Neuron (in vitro differentiated cells): ENCODE measurements around the gene TMIGD3.

Source experiments
- H2AFZ ChIP-seq: one replicate; pipeline ENCODE4 v1.6.1; 2013; ENCODE audit warnings: low read depth, mild to moderate bottlenecking, inconsistent platforms, low read length, moderate library complexity
- H3K27me3 ChIP-seq: one replicate; pipeline ENCODE4 v1.6.1; 2013; ENCODE audit warnings: low read length; ENCODE audit not compliant: insufficient read depth
- H3K36me3 ChIP-seq: one replicate; pipeline ENCODE4 v1.6.1; 2013; ENCODE audit warnings: low read length; ENCODE audit not compliant: insufficient read depth
- H3K4me1 ChIP-seq: one replicate; pipeline ENCODE4 v1.6.1; 2013; ENCODE audit warnings: low read length; ENCODE audit not compliant: insufficient read depth
- H3K4me3 ChIP-seq: 2 replicates; pipeline ENCODE4 v1.5.1; 2013; ENCODE audit warnings: mild to moderate bottlenecking, low read length, moderate library complexity
- H3K9me3 ChIP-seq: one replicate; pipeline ENCODE4 v1.6.1; 2013; ENCODE audit warnings: low read length

The TMIGD3 gene

GRCh38 chr1:111463029-111463683, 40.3 kb downstream of the TMIGD3 start:
- peaks cover 48% of the 10 kb centered on the region for H3K36me3 ChIP-seq
- H3K4me1 ChIP-seq: no peaks in the 10 kb centered on the region
- no peak overlapping the region for H3K4me3 ChIP-seq
- no peaks in the 10 kb centered on the region for H3K9me3 ChIP-seq
- H2AFZ ChIP-seq: no peak overlapping the region
- H3K27me3 ChIP-seq: no peaks in the 10 kb centered on the region

- peaks cover 53% of the 10 kb centered on the region for H3K36me3 ChIP-seq
Measured at GRCh38 chr1:111462370-111463028, 40.9 kb downstream of the TMIGD3 start.

GRCh38 chr1:111461765-111462164, 41.7 kb downstream of the TMIGD3 start:
- Histone ChIP-seq H3K36me3 (peaks cover 59% of the 10 kb centered on the region), H3K9me3 (no peaks in the 10 kb centered on the region), H2AFZ (no peak overlapping the region), H3K4me1 (no peaks in the 10 kb centered on the region), H3K27me3 (no peaks in the 10 kb centered on the region), H3K4me3 (no peak overlapping the region)

More at GRCh38 chr1:111462370-111463028, 40.9 kb downstream of the TMIGD3 start:
- Histone ChIP-seq H3K4me3 (no peak overlapping the region), H3K4me1 (no peaks in the 10 kb centered on the region), H3K9me3 (no peaks in the 10 kb centered on the region), H2AFZ (no peak overlapping the region), H3K27me3 (no peaks in the 10 kb centered on the region)

- Histone ChIP-seq H3K9me3 (no peaks in the 10 kb centered on the region), H3K4me1 (peaks cover 6% of the 10 kb centered on the region), H3K36me3 (peaks cover 87% of the 10 kb centered on the region), H3K27me3 (no peaks in the 10 kb centered on the region), H3K4me3 (no peak overlapping the region), H2AFZ (no peak overlapping the region)
Measured at GRCh38 chr1:111455642-111456031, 47.8 kb downstream of the TMIGD3 start.

GRCh38 chr1:111454859-111455641, 48.4 kb downstream of the TMIGD3 start:
- H3K36me3 ChIP-seq: peaks cover 84% of the 10 kb centered on the region
- H3K9me3 ChIP-seq: no peaks in the 10 kb centered on the region
- H3K4me1 ChIP-seq: peaks cover 11% of the 10 kb centered on the region
- H3K4me3 ChIP-seq: no peak overlapping the region
- H2AFZ ChIP-seq: no peak overlapping the region
- no peaks in the 10 kb centered on the region for H3K27me3 ChIP-seq

- Histone ChIP-seq H3K4me3 (no peak overlapping the region), H3K27me3 (no peaks in the 10 kb centered on the region), H3K9me3 (no peaks in the 10 kb centered on the region), H2AFZ (no peak overlapping the region), H3K4me1 (peaks cover 11% of the 10 kb centered on the region), H3K36me3 (peaks cover 72% of the 10 kb centered on the region)
Measured at GRCh38 chr1:111453706-111454105, 49.7 kb downstream of the TMIGD3 start.

GRCh38 chr1:111452581-111452980, 50.9 kb downstream of the TMIGD3 start:
- H3K9me3 ChIP-seq: no peaks in the 10 kb centered on the region
- H3K36me3 ChIP-seq: peaks cover 60% of the 10 kb centered on the region
- no peaks in the 10 kb centered on the region for H3K27me3 ChIP-seq
- peaks cover 20% of the 10 kb centered on the region for H3K4me1 ChIP-seq
- no peak overlapping the region for H3K4me3 ChIP-seq
- H2AFZ ChIP-seq: no peak overlapping the region

- Histone ChIP-seq H3K9me3 (no peaks in the 10 kb centered on the region), H3K27me3 (no peaks in the 10 kb centered on the region), H3K4me1 (peaks cover 23% of the 10 kb centered on the region), H3K4me3 (peak overlapping the region; percentile 95), H2AFZ (no peak overlapping the region), H3K36me3 (peaks cover 46% of the 10 kb centered on the region)
Measured at GRCh38 chr1:111450185-111450584, 53.2 kb downstream of the TMIGD3 start.

GRCh38 chr1:111449703-111450017, 53.8 kb downstream of the TMIGD3 start:
- peak overlapping the region; percentile 60 for H2AFZ ChIP-seq
- peak overlapping the region; percentile 95 for H3K4me3 ChIP-seq
- peaks cover 45% of the 10 kb centered on the region for H3K36me3 ChIP-seq
- no peaks in the 10 kb centered on the region for H3K9me3 ChIP-seq
- no peaks in the 10 kb centered on the region for H3K27me3 ChIP-seq
- peaks cover 23% of the 10 kb centered on the region for H3K4me1 ChIP-seq

- peaks cover 44% of the 10 kb centered on the region for H3K36me3 ChIP-seq
- H3K4me1 ChIP-seq: peaks cover 23% of the 10 kb centered on the region
- no peaks in the 10 kb centered on the region for H3K27me3 ChIP-seq
- H2AFZ ChIP-seq: peak within 1 kb of the TSS; percentile 71
- peak within 1 kb of the TSS; percentile 95 for H3K4me3 ChIP-seq
- no peaks in the 10 kb centered on the region for H3K9me3 ChIP-seq
Measured at GRCh38 chr1:111448918-111449702, 54.3 kb downstream of the TMIGD3 start, which contains the start of the genes ATP5PB and WDR77. Gene ATP5PB (plus strand): TSS chr1:111449464. CDS start chr1:111449542, 78 bp downstream. Gene WDR77 (minus strand): TSS chr1:111449256. CDS start chr1:111449169, 87 bp downstream.

- Histone ChIP-seq H3K9me3 (no peaks in the 10 kb centered on the region), H3K4me3 (peak overlapping the region; percentile 95), H3K36me3 (peaks cover 44% of the 10 kb centered on the region), H2AFZ (peak overlapping the region; percentile 71), H3K4me1 (peaks cover 23% of the 10 kb centered on the region), H3K27me3 (no peaks in the 10 kb centered on the region)
Measured at GRCh38 chr1:111448482-111448917, 54.9 kb downstream of the TMIGD3 start.

- Histone ChIP-seq H3K9me3 (no peaks in the 10 kb centered on the region), H3K4me3 (peak overlapping the region; percentile 95), H3K36me3 (peaks cover 46% of the 10 kb centered on the region), H2AFZ (no peak overlapping the region), H3K27me3 (no peaks in the 10 kb centered on the region), H3K4me1 (peaks cover 22% of the 10 kb centered on the region)
Measured at GRCh38 chr1:111446967-111447892, 56.2 kb downstream of the TMIGD3 start.
